HG02642 (cell line): ENCODE measurements around the gene TUBB.

Experiments
- ATAC-seq: cut with Tn5 transposase; IDR thresholded peaks from one replicate; pipeline ENCODE4 v1.9.1; 2021; ENCODE audit warnings: mild to moderate bottlenecking; ENCODE audit not compliant: unreplicated experiment, poor library complexity

Gene TUBB

DNA sequence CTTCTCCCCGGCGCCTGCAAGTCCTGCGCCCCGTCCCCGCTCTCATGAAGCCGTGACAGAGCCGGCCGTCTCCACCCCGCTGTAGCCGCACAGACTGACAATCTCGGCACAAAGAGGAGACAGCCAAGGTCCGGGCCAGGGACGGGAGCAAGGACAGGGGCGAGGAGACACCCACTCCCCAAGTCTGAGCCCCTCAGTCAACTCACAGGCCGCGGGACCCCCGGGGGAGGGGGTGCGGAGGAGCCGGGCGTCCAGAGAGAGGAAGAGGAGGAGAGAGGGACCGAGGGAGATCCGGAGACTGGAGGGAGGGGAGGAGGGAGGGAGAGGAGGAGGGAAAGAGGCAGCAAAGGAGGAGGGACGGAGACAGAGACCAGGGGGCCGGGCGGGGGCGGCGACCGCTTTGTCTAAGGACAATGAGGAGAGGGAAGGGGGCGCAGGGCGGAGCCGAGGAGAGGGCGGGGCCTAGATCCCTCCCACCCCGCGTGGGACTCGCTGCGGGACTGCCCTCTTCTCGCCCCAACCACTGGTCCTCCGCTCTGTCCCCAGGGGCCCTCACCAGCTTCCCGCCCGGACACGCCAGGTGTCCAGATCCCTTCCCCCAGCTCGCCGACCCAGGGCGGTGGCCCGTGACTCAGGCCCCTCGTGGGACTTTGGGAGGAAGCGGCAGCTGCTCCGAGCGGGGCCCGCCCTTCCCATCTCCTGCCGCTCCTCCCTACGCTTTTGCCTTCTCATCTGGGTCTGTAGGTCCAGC is 33.1 kb upstream of the TUBB start:
- ATAC-seq, result peak; percentile 48

GRCh38 chr6:30687659-30688431 is 32.3 kb upstream of the TUBB start:
- no peak for ATAC-seq

DNA sequence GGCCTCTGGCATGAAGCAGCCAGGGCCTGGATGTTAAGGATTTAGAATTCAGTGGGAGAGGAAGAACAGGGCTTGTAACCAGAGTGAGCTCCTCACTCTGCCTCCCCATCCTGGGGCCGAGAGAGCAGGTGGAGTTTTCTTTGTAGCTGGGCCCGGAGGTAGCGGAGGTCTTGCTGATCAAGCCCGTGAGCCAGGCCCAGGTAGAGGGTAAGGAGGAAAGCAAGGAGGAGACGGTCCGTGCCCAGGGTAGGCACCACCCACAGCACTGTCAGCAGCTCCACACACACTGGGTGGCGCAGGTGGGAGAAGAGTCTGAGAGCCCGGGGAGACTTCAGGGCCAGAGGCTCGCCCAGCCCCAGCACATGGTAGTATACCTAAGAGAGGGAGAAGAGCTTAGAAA is 31.6 kb upstream of the TUBB start:
- no peak for ATAC-seq

- no peak for ATAC-seq
Observed at GRCh38 chr6:30689022-30689865, 30.9 kb upstream of the TUBB start.

DNA sequence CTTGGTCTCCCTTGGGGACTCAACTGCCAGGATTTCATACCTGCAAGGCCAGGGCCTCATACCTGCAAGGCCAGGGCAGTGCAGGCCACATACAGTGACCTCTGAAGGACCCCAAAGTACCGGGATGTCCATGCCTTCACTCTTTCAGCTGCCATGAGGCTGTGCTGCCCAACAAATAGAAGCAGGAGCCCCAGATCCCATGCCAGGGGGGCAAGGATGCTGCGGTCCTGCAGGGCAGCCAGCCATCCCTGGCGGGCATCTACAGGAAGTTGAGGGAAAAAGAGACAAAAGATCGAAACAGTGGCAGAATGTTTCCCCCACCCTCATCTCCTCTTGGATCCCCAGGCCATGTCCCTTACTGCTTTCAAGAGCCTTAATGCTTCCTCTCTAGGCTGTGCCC is 30.2 kb upstream of the TUBB start:
- no peak for ATAC-seq

DNA sequence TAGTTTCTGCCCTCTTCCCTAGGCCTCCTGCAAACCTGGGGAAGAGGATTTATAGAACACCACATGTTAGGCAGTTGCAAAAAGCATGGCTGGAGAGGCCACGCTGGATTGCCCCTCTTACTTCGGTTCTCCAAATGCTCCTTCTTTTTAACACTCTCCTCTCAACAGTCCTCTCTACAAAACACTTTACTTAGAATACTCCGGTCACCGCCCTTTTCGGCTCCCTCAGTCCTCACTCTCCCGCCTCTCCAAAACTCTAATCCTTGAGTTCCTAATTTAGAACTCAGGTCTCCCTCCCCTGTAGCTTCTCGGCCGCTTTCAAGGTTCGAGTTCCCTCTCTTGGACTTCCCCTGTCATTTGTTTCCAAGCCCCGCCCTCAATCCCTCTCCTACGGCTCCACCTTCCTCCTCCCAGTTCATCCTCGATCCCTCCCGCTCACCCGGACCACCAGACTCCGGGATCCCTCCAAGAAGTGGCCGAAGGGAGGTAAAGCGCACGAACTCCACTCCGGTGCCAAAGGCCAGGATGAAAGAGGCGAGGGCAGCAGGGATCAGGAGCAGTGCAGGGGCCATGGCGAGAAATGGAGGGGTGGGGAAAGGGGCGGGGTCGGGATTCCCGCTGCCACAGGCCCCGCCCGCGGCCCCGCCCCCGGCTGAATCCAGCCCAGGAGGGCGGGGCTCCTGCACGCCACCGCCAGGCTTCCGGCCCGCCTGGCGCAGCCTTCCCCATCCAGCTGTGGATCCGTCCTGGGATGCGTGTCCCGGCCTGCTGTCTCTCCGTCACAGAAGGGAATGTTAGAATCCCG is 29.5 kb upstream of the TUBB start, which contains the start of gene NRM:
NRM (minus strand) TSS at position 582 of the 805 bp plus-strand sequence; CDS start at position 572, 10 bp downstream.
- ATAC-seq, result peak; percentile 35

DNA sequence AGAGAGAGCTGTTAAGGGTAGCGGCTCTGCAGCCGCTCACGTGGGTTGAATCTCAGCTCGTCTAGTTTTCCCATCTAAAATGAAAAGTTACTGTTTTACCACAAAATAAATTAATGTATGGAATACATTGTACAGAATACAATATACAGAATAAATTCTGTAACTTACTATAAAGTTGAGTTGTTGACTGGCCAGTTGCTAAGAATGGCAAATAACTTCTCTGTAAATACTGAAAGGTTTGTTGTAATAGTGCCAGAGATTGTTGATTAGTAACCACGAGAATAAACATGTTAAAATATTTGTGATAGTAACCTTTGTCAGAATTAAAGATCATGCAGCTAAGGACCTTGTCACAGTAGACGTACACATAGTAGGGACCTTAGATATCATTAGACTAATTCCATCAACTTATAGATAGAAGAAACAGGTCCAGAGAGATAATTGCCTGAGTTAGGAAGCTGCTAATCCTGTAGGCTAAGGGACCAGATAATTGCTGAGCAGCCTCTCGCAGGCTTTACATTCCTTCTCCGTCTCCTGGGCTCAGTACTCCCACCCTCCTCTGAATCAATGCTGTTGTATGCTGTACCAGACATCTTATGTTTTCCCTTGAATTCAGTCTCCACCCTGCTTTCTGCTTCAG is 28.8 kb upstream of the TUBB start:
- no peak for ATAC-seq

- ATAC-seq, result no peak
Observed at GRCh38 chr6:30696432-30696831, 23.7 kb upstream of the TUBB start.

GRCh38 chr6:30700340-30700739 is 19.8 kb upstream of the TUBB start:
- no peak for ATAC-seq

- ATAC-seq, result no peak
Observed at GRCh38 chr6:30703011-30703410, 17.1 kb upstream of the TUBB start.

DNA sequence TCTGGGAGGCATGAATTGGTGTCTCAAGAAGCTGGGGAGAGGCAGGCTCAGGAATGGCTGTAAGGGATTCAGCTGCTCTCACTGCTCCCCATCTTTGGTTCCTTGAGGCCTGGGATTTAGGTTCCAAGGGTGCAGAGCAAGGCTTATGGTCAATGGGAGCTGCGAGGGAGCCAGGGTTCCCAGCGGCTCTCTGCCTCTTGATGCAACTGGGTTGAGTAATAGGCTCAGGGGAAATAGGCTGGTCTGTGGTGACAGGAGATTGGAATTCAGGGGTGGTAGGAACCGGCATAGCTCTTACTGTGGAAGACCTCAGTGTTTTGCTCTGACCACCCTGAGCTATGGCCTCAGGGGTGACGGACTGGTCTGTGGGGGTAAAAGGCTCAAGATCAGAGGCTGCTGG is 16.3 kb upstream of the TUBB start:
- no peak for ATAC-seq

- ATAC-seq, result no peak
Observed at GRCh38 chr6:30705620-30706019, 14.5 kb upstream of the TUBB start.

- ATAC-seq, result no peak
Observed at GRCh38 chr6:30707281-30707850, 12.8 kb upstream of the TUBB start.

- ATAC-seq, result no peak
Observed at GRCh38 chr6:30709101-30709868, 10.9 kb upstream of the TUBB start.

DNA sequence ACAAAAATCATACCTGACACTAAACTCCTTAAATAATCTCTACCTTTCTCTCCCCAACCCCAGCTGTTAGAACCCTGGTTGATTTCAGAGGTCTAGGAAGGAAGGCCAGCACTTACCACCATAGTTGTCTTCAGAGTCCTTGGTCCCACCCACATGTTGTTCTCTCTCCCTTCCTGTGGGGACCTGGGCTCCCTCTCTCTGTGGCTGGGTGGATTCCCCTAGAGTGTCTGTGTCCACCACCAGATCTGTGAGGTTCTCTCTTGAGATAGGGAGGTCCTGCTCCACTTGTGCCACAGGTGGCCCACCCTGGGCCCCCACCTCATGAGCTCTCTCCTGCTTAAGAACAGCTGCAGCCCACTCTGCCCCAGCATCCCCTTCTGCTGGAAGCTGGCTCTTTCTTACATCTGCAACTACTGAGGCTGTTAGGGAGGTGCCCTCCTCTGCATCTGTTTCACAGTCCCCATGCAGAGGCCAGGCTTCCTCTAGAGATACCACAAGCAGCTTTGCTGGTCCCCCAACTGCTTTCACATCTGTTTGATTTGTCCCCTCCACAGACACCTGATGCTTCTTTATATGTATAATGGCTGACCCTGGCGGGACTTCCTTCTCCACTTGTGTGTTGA is 8.3 kb upstream of the TUBB start:
- no peak for ATAC-seq

DNA sequence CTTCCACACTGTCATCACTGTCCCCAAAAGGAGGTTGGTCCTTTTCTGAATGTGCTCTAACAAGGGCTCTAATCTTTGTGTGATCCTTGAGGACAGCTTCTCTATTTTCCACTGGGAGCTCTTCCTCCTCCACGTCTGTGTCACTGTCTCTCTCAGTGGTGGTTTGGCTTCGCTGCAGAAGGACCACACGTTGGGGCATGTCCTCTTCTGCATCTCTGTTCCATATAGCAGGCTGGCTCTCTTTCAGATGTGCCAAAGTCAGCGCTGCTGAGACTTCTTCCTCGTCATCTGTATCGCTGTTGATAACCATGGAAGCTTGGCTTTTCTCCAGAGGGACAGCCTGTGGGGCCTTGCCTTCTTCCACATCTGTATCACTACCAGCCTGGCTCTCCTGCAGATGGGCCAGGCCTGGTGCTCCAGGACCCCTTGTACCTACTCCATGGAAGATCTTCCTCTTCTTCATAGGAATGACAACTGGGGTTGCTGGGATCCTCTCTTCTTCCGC is 7.7 kb upstream of the TUBB start:
- ATAC-seq, result no peak

DNA sequence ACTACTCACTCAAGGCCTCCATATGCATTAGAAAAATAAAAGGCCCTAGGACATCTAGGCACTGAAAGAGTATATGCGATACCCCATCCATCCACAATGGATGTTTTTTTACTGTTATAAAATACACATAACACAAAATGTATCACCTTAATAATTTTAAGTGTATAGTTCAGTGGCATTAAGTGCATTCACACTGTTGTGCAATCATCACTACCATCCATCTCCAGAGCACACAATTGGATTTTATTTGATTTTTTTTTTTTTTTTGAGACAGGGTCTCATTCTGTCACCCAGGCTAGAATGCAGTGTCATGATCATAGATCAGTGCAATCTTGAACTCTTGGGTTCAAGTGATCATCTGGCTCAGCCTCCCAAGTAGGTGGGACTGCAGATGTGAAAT is 5.9 kb upstream of the TUBB start:
- no peak for ATAC-seq

DNA sequence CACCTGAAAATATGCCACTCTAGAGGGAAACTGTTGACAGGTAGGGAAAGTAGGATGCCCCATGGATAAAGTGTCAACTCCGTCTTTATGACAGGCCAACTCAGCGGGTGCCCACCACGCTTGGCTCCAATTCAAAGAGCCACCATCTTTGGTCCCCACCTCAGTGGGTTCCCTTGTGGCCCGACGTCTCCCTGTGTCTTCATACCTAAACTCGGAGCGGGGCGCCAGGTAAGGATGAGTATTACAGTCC is 3.3 kb upstream of the TUBB start:
- ATAC-seq, result no peak
